Raji (cell line): ENCODE data around the gene CASZ1.

Source experiments
- POLR2A ChIP-seq: IDR thresholded peaks from 2 replicates; pipeline ENCODE4 v1.6.1; 2011; ENCODE audit warnings: low read depth, low read length, control low read depth; ENCODE audit not compliant: insufficient read depth

The CASZ1 gene, protein sequence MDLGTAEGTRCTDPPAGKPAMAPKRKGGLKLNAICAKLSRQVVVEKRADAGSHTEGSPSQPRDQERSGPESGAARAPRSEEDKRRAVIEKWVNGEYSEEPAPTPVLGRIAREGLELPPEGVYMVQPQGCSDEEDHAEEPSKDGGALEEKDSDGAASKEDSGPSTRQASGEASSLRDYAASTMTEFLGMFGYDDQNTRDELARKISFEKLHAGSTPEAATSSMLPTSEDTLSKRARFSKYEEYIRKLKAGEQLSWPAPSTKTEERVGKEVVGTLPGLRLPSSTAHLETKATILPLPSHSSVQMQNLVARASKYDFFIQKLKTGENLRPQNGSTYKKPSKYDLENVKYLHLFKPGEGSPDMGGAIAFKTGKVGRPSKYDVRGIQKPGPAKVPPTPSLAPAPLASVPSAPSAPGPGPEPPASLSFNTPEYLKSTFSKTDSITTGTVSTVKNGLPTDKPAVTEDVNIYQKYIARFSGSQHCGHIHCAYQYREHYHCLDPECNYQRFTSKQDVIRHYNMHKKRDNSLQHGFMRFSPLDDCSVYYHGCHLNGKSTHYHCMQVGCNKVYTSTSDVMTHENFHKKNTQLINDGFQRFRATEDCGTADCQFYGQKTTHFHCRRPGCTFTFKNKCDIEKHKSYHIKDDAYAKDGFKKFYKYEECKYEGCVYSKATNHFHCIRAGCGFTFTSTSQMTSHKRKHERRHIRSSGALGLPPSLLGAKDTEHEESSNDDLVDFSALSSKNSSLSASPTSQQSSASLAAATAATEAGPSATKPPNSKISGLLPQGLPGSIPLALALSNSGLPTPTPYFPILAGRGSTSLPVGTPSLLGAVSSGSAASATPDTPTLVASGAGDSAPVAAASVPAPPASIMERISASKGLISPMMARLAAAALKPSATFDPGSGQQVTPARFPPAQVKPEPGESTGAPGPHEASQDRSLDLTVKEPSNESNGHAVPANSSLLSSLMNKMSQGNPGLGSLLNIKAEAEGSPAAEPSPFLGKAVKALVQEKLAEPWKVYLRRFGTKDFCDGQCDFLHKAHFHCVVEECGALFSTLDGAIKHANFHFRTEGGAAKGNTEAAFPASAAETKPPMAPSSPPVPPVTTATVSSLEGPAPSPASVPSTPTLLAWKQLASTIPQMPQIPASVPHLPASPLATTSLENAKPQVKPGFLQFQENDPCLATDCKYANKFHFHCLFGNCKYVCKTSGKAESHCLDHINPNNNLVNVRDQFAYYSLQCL (N-terminal part only)

DNA sequence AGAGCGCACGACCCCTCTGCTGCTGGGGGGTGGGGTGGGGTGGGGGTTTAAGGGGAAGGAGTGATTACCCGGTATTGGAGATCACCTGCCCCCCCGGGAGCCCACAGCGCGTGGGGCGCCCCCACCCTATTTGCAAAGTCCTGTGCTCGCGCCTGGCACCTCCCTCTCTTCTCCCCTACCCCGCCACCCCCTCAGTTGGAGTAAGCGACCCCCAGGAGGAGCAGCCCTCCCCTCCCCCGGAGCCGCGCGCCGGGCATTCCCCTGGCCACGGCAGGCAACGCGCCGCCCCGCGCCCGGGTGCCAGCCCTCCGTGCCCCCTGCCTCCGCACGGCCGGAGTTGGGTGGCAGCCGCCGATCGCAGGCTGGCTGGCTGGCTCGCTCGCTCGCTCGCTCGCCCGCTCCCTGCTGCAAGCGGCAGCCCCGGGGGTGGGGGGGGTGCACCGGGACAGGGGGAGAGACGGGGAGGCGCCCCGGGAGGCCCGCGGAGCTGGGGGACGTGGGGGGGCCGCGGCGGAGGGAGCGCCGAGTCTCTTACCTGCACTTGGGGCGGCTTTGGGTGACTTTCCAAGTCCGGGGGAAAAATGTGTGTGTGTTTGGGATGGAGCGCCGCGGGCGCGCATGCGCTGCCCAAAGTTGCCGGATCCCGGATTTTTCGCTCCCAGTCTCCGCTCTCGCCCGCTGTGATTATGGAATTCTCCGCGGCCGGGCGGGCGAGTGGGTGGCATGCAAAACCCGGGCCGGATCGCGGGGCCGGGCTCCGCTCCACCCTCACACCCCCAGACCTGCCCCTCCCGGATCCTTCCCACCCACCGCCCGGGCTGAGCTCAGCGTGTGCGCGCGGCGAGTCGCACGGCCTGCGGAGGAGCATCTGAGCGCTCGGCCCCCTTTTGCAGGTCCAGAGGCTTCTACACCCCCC lies at the start of gene CASZ1:
TSS of gene CASZ1 (minus strand) at position 618 of the 916 bp plus-strand sequence. CDS start 102,757 bp downstream, outside the sequence.
- TF ChIP-seq POLR2A: no peak

DNA sequence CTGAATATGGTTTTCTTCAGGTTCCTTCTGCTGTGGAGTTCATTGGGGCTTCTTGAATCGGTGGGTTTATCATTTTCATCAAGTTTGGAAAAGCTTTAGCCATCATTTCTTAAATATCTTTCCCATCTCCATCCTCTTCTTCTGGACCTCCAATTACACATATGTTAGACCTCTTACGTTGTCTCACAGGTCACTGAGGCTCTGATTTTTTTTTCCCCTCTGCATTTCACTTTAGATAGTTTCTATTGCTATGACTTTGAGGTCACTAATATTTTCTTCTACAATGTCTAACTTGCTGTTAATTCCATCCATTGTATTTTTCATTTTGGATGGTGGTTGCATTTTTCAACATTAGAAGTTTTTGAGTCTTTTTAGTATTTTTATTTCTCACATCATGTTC lies 47.3 kb upstream of the CASZ1 start:
- no peak for TF ChIP-seq POLR2A

DNA sequence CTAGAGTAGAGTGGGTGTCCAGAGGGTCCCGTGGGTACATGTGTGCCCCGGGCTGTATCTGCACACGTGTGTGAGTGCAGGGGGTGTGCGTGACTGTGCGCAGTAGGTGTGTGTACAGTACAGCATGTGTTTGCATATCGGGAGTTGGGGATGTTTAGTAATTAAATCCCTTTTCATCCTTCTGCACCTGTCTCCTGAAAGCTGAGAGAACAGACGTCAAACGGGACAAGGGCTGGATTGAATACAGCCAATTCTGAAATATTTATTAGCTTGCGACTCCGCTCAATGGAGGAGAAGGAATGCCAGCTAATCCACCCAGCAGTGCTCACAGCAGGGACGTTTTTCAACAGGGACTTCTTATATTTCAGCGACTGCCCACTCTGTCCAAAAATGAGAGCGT lies 44.7 kb upstream of the CASZ1 start:
- no peak for TF ChIP-seq POLR2A

DNA sequence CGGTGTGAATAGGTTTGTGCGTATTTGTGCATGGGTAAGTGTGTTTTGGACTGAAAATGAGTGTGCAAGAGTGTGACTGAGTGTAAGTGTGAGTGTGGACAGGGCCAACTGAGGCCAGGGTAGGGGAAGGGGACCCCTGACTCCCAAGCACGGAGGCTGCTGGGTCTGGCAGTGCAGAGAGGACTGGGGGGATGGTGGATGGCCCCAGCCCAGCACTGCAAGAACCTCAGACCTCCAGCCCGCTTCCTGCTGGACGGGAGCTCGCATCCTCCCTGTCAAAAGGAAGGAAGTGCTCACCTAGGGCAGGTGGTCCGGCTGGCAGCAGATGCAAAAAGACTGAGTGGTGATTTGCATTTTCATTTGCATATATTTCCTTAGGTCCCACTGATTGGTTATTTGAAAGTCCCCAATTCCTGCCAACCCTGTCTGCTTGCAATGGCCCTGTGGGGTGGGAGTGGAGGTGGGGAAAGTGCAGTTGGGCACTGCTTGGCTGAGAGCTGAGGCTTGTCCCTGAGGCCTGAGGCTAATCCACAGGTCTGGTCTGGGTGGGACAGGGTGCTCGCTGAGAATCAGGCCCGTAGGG lies 42.8 kb upstream of the CASZ1 start:
- no peak for TF ChIP-seq POLR2A

DNA sequence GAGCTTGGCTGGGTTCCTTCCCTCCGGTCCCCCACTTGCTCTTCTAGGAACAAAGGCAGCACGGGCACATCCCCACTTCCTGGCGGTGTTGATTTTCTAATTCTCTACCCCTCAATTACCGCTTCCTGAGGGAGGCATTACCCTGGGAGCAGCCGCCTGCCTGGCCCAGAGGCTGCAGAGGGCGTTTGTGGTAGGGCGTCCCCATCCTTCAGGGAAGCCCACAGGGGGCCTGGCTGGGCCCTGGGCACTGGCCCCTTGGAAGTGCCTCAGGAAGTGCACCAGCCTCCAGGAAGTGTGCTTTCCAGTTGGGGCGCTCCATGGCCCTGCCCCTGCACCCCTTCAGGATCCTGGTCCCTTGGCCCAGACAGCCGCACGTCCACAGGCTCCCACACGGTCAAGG lies 42.1 kb upstream of the CASZ1 start:
- no peak for TF ChIP-seq POLR2A

DNA sequence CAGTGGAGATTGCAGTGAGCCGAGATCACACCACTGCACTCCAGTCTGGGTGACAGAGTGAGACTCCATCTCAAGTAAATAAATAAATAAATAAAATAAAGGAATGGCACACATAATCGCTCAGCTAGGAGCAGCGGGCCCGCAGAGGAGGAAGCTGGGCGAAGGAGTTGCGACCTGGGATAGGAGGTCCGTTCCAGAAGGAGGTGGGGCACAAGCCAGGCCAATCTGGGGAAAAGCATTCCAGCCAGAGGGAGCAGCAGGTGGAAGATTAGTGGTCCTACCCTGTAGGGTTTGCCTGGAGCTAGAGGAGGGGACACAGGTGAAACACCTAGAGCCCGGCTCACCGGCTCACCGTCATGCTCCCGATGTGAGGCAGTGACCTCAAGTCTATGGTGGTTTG lies 40.3 kb upstream of the CASZ1 start:
- TF ChIP-seq POLR2A: no peak

DNA sequence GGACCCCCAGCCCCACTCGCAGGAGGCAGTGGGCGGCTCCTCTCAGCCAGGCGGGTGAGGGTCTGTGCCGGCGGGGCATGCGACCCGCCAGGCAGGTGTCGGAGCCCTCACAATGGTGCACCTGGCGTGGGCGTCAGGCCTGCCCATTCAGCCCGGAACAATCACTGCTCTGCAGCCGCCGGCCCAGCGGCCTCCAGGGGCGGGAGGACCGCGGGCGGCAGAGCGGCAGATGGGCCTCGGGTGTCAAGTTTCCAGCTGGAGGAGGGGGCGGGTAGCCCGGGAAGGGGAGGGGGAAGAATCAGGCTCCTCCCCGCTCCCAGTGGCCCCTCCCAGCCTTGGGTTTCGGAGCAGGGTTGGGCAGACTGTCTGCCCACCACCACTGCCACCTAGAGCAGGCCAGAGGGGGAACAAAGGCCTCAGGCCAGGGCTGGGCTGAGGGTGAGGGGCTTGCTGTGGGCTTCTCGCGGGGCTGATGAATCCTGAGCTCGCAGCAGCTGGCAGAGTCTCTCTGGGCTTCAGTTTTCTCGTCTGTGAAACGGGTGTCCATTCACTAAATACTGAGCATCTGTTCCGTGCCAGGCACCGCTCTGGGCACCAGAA lies 39.5 kb upstream of the CASZ1 start:
- TF ChIP-seq POLR2A: no peak

DNA sequence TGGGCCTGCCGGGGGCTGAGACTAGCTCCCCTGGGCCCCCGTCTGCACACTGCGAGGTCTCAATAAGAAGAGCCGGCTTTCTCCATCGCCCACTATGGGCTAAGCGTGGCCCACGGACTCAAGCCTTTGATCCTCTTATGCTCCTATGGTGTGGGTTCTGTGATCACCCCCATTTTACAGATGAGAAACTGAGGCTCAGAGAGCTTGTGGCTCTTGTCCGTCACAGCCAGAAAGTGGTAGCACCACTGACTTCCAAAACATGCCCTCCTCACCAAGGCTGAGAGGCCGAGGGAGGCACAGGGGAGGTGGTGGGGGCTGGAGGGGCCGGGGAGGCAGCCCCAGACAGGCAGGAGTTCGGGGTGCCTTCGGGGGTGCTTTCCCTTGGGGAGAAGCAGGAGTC lies 39.0 kb upstream of the CASZ1 start:
- no peak for TF ChIP-seq POLR2A

DNA sequence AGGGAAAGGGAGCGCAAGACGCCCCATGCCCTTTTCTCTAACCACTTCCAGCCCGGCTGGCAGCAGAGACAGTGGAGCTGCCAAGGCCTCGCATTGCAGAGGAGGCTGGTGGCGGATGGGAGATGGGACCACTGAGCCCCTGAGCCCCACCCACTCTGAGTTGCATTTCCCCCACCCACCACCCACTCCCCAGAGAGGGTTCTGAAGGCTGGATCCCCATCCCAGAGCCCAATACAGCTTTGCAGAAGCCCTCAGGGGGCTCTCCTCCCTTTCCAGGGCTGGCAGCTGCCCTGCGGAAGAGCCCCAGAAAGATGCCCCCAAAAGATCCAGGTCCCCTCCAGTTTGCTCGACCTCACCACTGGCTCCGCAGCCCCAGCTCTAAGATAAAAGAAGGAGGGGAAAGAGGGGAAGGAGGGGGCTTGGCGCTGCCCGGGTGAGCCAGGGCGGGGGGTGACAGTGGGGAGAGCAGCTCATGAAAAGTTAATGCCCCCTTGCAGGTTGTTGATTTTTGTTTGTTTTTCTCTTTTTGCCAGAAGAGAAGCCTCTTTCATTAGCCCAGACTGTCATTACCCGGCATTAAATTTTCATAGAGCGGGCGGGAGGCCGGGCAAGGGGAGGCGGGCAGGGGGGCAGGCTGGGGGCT lies 38.4 kb upstream of the CASZ1 start:
- TF ChIP-seq POLR2A: no peak

DNA sequence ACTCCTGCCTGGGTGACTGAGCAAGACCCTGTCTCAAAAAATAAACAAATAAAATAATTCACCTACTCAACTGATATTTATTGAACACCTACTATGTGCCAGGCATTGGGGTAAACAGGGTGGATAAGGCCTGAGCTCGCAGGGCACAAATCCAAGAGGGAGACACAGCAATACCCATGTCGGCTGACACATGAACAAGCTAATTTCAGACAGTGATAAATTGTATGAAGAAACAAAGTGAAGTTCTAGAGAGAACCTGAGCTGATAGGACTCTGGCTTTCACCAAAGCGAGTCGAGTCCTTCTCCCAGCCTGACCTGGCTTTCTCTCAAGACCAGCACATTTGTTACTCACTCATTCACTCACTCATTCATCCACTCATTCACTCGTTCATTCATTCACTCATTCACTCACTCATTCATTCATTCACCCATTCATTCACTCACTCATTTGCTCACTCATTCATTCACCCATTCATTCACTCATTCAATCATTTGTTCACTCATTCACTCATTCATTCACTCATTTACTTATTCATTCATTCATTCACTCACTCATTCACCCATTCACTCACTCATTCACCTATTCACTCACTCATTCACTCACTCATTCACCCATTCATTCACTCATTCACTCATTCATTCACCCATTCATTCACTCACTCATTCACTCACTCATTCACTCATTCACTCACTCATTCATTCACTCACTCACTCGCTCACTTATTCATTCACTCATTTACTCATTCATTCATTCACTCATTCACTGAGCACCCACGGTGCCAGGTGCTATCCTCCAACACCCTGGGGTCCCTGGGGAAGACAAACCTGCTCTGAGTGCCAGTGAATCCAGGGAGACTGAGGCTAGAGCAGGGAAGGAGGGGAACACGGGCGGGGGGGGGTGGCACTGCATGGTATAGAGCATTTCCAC lies 37.4 kb upstream of the CASZ1 start:
- no peak for TF ChIP-seq POLR2A

DNA sequence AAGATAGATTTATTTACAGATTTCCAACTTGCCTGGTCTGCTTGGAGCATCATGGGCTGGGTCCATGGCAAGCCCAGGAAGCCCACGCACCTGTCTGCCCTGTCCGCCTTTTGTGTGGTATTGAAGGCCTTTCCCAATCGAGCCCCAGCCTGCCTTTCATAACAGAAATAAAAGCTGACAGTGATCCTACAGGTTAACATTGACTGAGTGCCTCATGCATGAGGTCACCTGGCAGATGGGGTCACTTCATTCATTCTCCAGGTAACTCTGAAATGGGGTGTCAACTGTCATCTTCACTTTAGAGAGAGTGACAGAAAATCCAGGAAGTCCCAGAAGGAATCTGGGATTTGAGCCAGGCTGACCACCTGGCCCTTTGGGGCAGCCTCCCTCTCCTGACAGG lies 36.3 kb upstream of the CASZ1 start:
- TF ChIP-seq POLR2A: no peak

DNA sequence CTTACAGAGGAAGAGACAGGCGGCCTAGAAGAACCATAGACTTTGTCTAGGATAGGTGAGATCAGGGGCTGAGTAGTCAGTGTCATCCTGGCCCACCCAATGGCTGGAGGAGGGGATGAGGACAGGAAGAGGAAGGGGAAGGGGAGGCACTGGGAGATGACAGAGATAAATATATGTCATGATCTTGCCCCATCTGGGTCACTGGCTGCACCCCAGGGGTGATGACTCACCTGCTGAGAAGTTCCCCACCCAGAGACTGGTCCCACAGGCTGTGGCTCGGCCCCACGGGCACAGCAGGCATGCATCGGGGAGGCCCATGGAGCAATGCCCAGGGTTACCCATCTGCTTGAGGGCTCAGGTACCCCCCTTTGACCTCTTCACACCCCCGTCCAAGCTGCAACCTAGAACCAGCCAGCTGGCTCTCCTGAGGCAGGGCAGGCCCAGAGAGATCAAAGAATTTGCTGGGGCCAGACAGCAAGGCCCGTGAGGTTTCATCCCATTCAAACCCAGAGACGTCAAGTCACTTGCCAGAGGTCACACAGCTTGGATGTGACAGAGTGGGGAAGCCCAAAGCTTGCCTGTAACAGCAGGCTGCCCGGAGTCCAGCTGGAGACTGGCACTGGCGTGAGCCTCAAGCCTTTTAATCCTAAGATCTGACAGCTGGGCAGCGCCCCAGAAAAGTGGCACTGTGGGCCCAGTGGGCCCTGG lies 34.7 kb upstream of the CASZ1 start:
- no peak for TF ChIP-seq POLR2A
